ENCODE measurements around the gene PIPOX. TPM values are rescaled to one million over a fixed set of nuclear protein-coding genes. Genes with fewer than 3 reads are reported as not detected.

The PIPOX gene
- total and polyA plus RNA-seq, 3 donors from 2014 or later = 3.9 to 6.8 (median 5.9) TPM

- no peak for DNase-seq
- Histone ChIP-seq H3K4me1 (peaks cover 11% of the 10 kb centered on the region), H3K4me3 (no peak overlapping the region), H3K27me3 (no peaks in the 10 kb centered on the region), H3K36me3 (ENCODE audit: low read depth, missing control alignments) (no peaks in the 10 kb centered on the region), H3K27ac (no peak overlapping the region), H3K9me3 (no peaks in the 10 kb centered on the region)
- TF ChIP-seq POLR2A (IDR thresholded peaks at IDR 0.05) (no peak), CTCF (IDR thresholded peaks at IDR 0.05) (no peak)
- intact Hi-C loops (cut with DNase I; ENCODE audit: low total_unique reads) = no loop called here
- 53 to 80% methylated on average over 1 of the region's 1 CpG for WGBS, 2 donors
Observed at GRCh38 chr17:29034510-29034909, 8.4 kb upstream of the PIPOX start.

- TF ChIP-seq POLR2A (IDR thresholded peaks at IDR 0.05) (no peak), CTCF (IDR thresholded peaks at IDR 0.05) (no peak)
- Histone ChIP-seq H3K4me3 (no peak overlapping the region), H3K27ac (no peak overlapping the region), H3K4me1 (peaks cover 11% of the 10 kb centered on the region), H3K36me3 (ENCODE audit: low read depth, missing control alignments) (no peaks in the 10 kb centered on the region), H3K9me3 (no peaks in the 10 kb centered on the region), H3K27me3 (no peaks in the 10 kb centered on the region)
- intact Hi-C loops (cut with DNase I; ENCODE audit: low total_unique reads) = no loop called here
- WGBS, 2 donors = 79 to 90% methylated on average over 5 of the region's 5 CpGs
- no peak for DNase-seq
Observed at GRCh38 chr17:29036584-29036983, 6.4 kb upstream of the PIPOX start.

GRCh38 chr17:29037739-29038084 lies 5.2 kb upstream of the PIPOX start:
- no peak overlapping the region for H3K27ac ChIP-seq
- no peak overlapping the region for H3K4me3 ChIP-seq
- TF ChIP-seq CTCF (IDR thresholded peaks at IDR 0.05) (no peak), POLR2A (IDR thresholded peaks at IDR 0.05) (no peak)
- DNase-seq = no peak
- no peaks in the 10 kb centered on the region for H3K36me3 ChIP-seq (ENCODE audit: low read depth, missing control alignments)
- H3K27me3 ChIP-seq = no peaks in the 10 kb centered on the region
- H3K9me3 ChIP-seq = no peaks in the 10 kb centered on the region
- peaks cover 16% of the 10 kb centered on the region for H3K4me1 ChIP-seq
- WGBS, 2 donors = 72% methylated on average over 10 of the region's 10 CpGs
- intact Hi-C loops (cut with DNase I; ENCODE audit: low total_unique reads) = no loop called here

GRCh38 chr17:29038085-29038795 lies 4.7 kb upstream of the PIPOX start:
- Histone ChIP-seq H3K27ac (no peak overlapping the region), H3K9me3 (no peaks in the 10 kb centered on the region), H3K4me3 (no peak overlapping the region), H3K36me3 (ENCODE audit: low read depth, missing control alignments) (no peaks in the 10 kb centered on the region), H3K27me3 (no peaks in the 10 kb centered on the region), H3K4me1 (peaks cover 21% of the 10 kb centered on the region)
- DNase-seq = no peak
- intact Hi-C loops (cut with DNase I; ENCODE audit: low total_unique reads) = no loop called here
- no peak for TF ChIP-seq POLR2A (IDR thresholded peaks at IDR 0.05)
- no peak for TF ChIP-seq CTCF (IDR thresholded peaks at IDR 0.05)
- 30 to 34% methylated on average over 15 of the region's 15 CpGs for WGBS, 2 donors
